ENCODE measurements around the gene SEMA3E.

Gene SEMA3E

DNA sequence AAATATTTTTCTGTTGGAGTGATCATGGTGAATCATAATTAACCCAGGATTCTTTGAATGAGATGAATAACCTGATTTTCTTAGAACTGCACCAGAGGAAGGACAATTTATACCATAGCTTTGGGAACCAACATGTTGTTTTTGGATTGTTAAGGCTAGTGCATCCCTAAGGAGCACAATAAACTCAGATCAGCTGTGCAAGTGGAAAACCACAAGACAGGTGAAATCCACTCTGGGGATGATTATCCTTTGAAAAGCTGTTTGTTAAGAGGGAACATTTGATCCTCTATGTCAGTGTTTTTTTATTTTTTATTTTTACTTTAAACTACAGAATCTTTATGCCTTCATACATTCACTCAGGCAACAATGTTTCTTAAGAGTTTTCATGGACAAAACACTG is 254.2 kb downstream of the SEMA3E start:
- DNase-seq (ENCODE audit: low read depth), result no peak
- TF ChIP-seq, protein P1, sequence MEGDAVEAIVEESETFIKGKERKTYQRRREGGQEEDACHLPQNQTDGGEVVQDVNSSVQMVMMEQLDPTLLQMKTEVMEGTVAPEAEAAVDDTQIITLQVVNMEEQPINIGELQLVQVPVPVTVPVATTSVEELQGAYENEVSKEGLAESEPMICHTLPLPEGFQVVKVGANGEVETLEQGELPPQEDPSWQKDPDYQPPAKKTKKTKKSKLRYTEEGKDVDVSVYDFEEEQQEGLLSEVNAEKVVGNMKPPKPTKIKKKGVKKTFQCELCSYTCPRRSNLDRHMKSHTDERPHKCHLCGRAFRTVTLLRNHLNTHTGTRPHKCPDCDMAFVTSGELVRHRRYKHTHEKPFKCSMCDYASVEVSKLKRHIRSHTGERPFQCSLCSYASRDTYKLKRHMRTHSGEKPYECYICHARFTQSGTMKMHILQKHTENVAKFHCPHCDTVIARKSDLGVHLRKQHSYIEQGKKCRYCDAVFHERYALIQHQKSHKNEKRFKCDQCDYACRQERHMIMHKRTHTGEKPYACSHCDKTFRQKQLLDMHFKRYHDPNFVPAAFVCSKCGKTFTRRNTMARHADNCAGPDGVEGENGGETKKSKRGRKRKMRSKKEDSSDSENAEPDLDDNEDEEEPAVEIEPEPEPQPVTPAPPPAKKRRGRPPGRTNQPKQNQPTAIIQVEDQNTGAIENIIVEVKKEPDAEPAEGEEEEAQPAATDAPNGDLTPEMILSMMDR (conservative IDR thresholded peaks at IDR 0.05; ENCODE audit: low read depth, low read length), result no peak
- no peak overlapping the region for H3K4me3 ChIP-seq (ENCODE audit: low read depth, low read length)

DNA sequence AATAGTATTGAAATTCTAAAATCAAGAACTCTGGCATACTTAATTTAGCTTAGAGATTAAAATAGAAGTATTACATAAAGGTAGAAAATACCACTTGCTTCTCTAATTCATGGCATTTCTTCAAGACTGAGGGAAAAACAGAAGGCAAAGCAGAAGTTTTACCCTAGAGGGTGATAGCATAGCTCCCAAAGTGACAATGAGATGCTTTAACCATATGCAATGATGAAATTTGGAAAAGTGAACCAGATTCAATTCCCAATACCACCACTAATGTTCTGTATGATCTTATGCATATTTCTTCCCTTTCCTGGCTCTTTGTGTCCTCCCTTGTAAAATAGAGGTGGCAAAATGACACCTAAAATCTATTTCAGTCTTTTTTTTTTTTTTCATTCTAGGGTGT is 260.5 kb downstream of the SEMA3E start:
- H3K4me3 ChIP-seq (ENCODE audit: low read depth, low read length), result no peak overlapping the region
- TF ChIP-seq, protein P1 (conservative IDR thresholded peaks at IDR 0.05; ENCODE audit: low read depth, low read length), result no peak
- no peak for DNase-seq (ENCODE audit: low read depth)

DNA sequence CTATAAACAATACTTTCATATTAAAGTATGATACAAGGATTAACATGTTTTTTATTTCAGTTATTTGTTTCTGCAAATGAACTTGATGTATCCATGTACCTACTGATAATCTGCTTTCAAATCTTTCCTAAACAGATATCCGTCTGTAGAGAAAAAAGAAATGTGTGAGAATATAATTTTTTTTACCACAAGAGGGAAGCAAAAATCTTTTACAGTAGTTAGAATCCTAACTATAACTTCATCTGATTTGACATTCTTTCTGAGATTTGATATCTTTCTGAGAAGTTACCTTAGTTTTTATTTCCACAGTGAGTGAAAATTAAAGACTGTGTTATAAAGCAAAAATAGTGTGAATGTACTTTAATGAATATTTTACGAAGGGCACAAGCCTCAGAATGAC is 282.3 kb downstream of the SEMA3E start:
- TF ChIP-seq, protein P1 (conservative IDR thresholded peaks at IDR 0.05; ENCODE audit: low read depth, low read length), result peak; percentile 25
- H3K4me3 ChIP-seq (ENCODE audit: low read depth, low read length), result no peak overlapping the region
- peak; percentile 8 for DNase-seq (ENCODE audit: low read depth)

GRCh38 chr7:83365746-83366145 is 283.2 kb downstream of the SEMA3E start:
- TF ChIP-seq, protein P1 (conservative IDR thresholded peaks at IDR 0.05; ENCODE audit: low read depth, low read length), result peak; percentile 51
- peak; percentile 40 for DNase-seq (ENCODE audit: low read depth)
- H3K4me3 ChIP-seq (ENCODE audit: low read depth, low read length), result no peak overlapping the region

DNA sequence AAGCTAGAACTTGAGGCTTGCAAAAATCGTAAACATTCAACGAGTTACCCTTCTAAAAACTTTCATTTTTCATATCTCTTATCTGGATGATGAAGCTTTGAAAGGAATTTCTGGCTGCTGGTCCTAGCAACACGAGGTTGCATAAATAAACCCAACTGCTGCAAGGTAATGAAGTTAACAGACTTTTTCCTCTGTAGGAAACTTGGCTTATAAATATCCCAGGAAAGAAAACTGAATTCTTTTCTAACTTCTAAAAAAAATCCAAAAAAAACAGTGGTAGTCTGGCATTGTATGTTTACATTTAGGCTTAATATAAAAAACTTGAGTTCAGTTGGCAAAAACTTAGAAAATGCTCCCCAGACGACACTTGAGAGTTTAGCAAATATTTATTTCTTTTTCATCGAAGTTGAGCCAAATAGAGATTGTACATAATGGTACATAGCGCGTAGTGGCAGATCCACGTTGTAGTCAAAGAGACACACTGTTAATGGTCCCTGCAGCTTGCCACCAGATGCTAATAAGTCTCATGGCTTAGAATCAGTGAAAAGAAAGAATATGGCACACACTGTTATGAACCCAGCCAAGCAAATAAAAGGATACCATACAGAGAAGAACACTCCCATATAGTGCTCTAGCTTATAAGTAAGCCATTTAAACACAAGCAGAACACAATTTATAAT is 285.9 kb downstream of the SEMA3E start:
- no peak overlapping the region for H3K4me3 ChIP-seq (ENCODE audit: low read depth, low read length)
- TF ChIP-seq, protein P1 (conservative IDR thresholded peaks at IDR 0.05; ENCODE audit: low read depth, low read length), result no peak
- peak; percentile 60 for DNase-seq (ENCODE audit: low read depth)

GRCh38 chr7:83359108-83359507 is 289.8 kb downstream of the SEMA3E start:
- no peak overlapping the region for H3K4me3 ChIP-seq (ENCODE audit: low read depth, low read length)
- TF ChIP-seq, protein P1 (conservative IDR thresholded peaks at IDR 0.05; ENCODE audit: low read depth, low read length), result no peak
- DNase-seq (ENCODE audit: low read depth), result no peak

GRCh38 chr7:83355143-83355542 is 293.8 kb downstream of the SEMA3E start:
- H3K4me3 ChIP-seq (ENCODE audit: low read depth, low read length), result no peak overlapping the region
- TF ChIP-seq, protein P1 (conservative IDR thresholded peaks at IDR 0.05; ENCODE audit: low read depth, low read length), result no peak
- no peak for DNase-seq (ENCODE audit: low read depth)

Data from choroid plexus epithelial cell (primary cell).